ENCODE measurements around the gene FAM168B. TPM values are rescaled to one million over a fixed set of nuclear protein-coding genes. Genes with fewer than 3 reads are reported as not detected.

Gene FAM168B
- total and polyA plus RNA-seq, 2 of the 13 experiments (the other 11 are each of a cell fraction or from before 2014, with no cell fraction given) = 64.5 to 113 TPM

- TF ChIP-seq ESRRA (CRISPR knock-in tag; IDR thresholded peaks at IDR 0.05; ENCODE audit: low read depth) (0 out of 2 replicates have a peak, but pooled peaks have one; percentile 35), SIN3A (IDR thresholded peaks at IDR 0.05; ENCODE audit: borderline replicate concordance, low read depth, low read length) (peak; percentile 64; the same call in 1 of the 2 replicates), TEAD3 (CRISPR knock-in tag; optimal IDR thresholded peaks at IDR 0.05; ENCODE audit: borderline replicate concordance) (peak; percentile 43), KDM1A (CRISPR knock-in tag; IDR thresholded peaks at IDR 0.05) (no peak), KLF6 (CRISPR knock-in tag; IDR thresholded peaks at IDR 0.05) (0 out of 2 replicates have a peak, but pooled peaks have one; percentile 11), ZBTB2 (CRISPR knock-in tag; IDR thresholded peaks at IDR 0.05; ENCODE audit: low read depth) (peak; percentile 4; the same call in 1 of the 2 replicates), CBX1 (IDR thresholded peaks at IDR 0.05; ENCODE audit: low read depth) (no peak), ZNF704 (CRISPR knock-in tag; IDR thresholded peaks at IDR 0.05; ENCODE audit: borderline replicate concordance) (no peak), GZF1 (CRISPR knock-in tag; IDR thresholded peaks at IDR 0.05) (no peak; the same call in 1 of the 2 replicates), ZBTB3 (CRISPR knock-in tag; IDR thresholded peaks at IDR 0.05; ENCODE audit: borderline replicate concordance, low read depth) (0 out of 2 replicates have a peak, but pooled peaks have one; percentile 40), MAX (IDR thresholded peaks at IDR 0.05) (peak; percentile 58; the same call in 1 of the 2 replicates), ZNF101 (CRISPR knock-in tag; IDR thresholded peaks at IDR 0.05; ENCODE audit: borderline replicate concordance, low read depth) (0 out of 2 replicates have a peak, but pooled peaks have one; percentile 16), TEF (CRISPR knock-in tag; IDR thresholded peaks at IDR 0.05) (0 out of 2 replicates have a peak, but pooled peaks have one; percentile 35), ARNTL (CRISPR knock-in tag; IDR thresholded peaks at IDR 0.05) (0 out of 2 replicates have a peak, but pooled peaks have one; percentile 43), ZNF205 (CRISPR knock-in tag; IDR thresholded peaks at IDR 0.05) (peak; percentile 8; the same call in 1 of the 2 replicates), ETV5 (CRISPR knock-in tag; IDR thresholded peaks at IDR 0.05; ENCODE audit: borderline replicate concordance) (peak; percentile 32; the same call in 1 of the 2 replicates), HMGXB4 (CRISPR knock-in tag; IDR thresholded peaks at IDR 0.05; ENCODE audit: borderline replicate concordance in 1 of 2, low read depth in 1 of 2) (0 out of 4 replicates have a peak, but pooled peaks of 1 of the 2 experiments have one; percentile 50), NR2C2 (CRISPR knock-in tag; IDR thresholded peaks at IDR 0.05; ENCODE audit: borderline replicate concordance) (peak; percentile 35; the same call in 1 of the 2 replicates)
Measured at GRCh38 chr2:131104487-131105155, 11.4 kb upstream of the FAM168B start (continued).

Data from HepG2 (cell line).